IPS-18a (cell line): ENCODE data around the gene SAFB.

ENCODE experiments used
- H3K27ac ChIP-seq: one replicate; pipeline ENCODE4 v1.5.1; 2013; ENCODE audit warnings: low read length
- H3K27me3 ChIP-seq: one replicate; pipeline ENCODE4 v1.6.1; 2013; ENCODE audit warnings: mild to moderate bottlenecking, low read length; ENCODE audit not compliant: control insufficient read depth, insufficient read depth
- H3K36me3 ChIP-seq: one replicate; pipeline ENCODE4 v1.6.1; 2013; ENCODE audit warnings: low read depth, low read length; ENCODE audit not compliant: control insufficient read depth
- H3K4me1 ChIP-seq: one replicate; pipeline ENCODE4 v1.6.1; 2013; ENCODE audit warnings: low read depth, low read length; ENCODE audit not compliant: control insufficient read depth
- H3K4me3 ChIP-seq: one replicate; pipeline ENCODE4 v1.5.1; 2013; ENCODE audit warnings: low read length
- H3K9ac ChIP-seq: one replicate; pipeline ENCODE4 v1.6.1; 2013; ENCODE audit warnings: mild to moderate bottlenecking, low read length, moderate library complexity
- H3K9me3 ChIP-seq: one replicate; pipeline ENCODE4 v1.6.1; 2013; ENCODE audit warnings: low read depth, low read length; ENCODE audit not compliant: control insufficient read depth

Gene SAFB

GRCh38 chr19:5622465-5623396 is at the start of gene SAFB, which contains the start of gene SAFB2:
Gene SAFB, plus strand, starts transcription at chr19:5623083. Its CDS starts 123 bp downstream, at chr19:5623206.
Gene SAFB2, minus strand, starts transcription at chr19:5622776. Its CDS starts 61 bp downstream, at chr19:5622715.
- H3K4me1 ChIP-seq: peaks cover 9% of the 10 kb centered on the region
- H3K9ac ChIP-seq: peak within 1 kb of the TSS; percentile 96
- H3K9me3 ChIP-seq: no peaks in the 10 kb centered on the region
- peak within 1 kb of the TSS; percentile 80 for H3K27ac ChIP-seq
- peaks cover 59% of the 10 kb centered on the region for H3K36me3 ChIP-seq
- H3K27me3 ChIP-seq: no peaks in the 10 kb centered on the region
- peak within 1 kb of the TSS; percentile 93 for H3K4me3 ChIP-seq

- H3K9ac ChIP-seq: no peak overlapping the region
- no peak overlapping the region for H3K27ac ChIP-seq
- H3K4me1 ChIP-seq: peaks cover 11% of the 10 kb centered on the region
- no peak overlapping the region for H3K4me3 ChIP-seq
- H3K36me3 ChIP-seq: no peaks in the 10 kb centered on the region
- no peaks in the 10 kb centered on the region for H3K9me3 ChIP-seq
- H3K27me3 ChIP-seq: no peaks in the 10 kb centered on the region
These were observed 47.3 kb upstream of the SAFB start for GRCh38 chr19:5575590-5575989.

GRCh38 chr19:5578097-5578846 is 44.6 kb upstream of the SAFB start:
- Histone ChIP-seq H3K9me3 (no peaks in the 10 kb centered on the region), H3K27ac (no peak overlapping the region), H3K4me3 (no peak overlapping the region), H3K27me3 (no peaks in the 10 kb centered on the region), H3K36me3 (no peaks in the 10 kb centered on the region), H3K9ac (no peak overlapping the region), H3K4me1 (peaks cover 11% of the 10 kb centered on the region)

- no peak overlapping the region for H3K27ac ChIP-seq
- H3K27me3 ChIP-seq: no peaks in the 10 kb centered on the region
- H3K9me3 ChIP-seq: no peaks in the 10 kb centered on the region
- no peaks in the 10 kb centered on the region for H3K36me3 ChIP-seq
- no peak overlapping the region for H3K9ac ChIP-seq
- no peak overlapping the region for H3K4me3 ChIP-seq
- peaks cover 11% of the 10 kb centered on the region for H3K4me1 ChIP-seq
These were observed 43.6 kb upstream of the SAFB start for GRCh38 chr19:5579286-5579685.

- Histone ChIP-seq H3K27me3 (no peaks in the 10 kb centered on the region), H3K9me3 (no peaks in the 10 kb centered on the region), H3K4me3 (no peak overlapping the region), H3K36me3 (no peaks in the 10 kb centered on the region), H3K27ac (no peak overlapping the region), H3K9ac (no peak overlapping the region), H3K4me1 (peaks cover 11% of the 10 kb centered on the region)
These were observed 43.2 kb upstream of the SAFB start for GRCh38 chr19:5579697-5580096.

GRCh38 chr19:5580161-5580571 is 42.7 kb upstream of the SAFB start:
- no peaks in the 10 kb centered on the region for H3K9me3 ChIP-seq
- H3K4me1 ChIP-seq: peaks cover 14% of the 10 kb centered on the region
- no peak overlapping the region for H3K27ac ChIP-seq
- no peak overlapping the region for H3K9ac ChIP-seq
- H3K27me3 ChIP-seq: no peaks in the 10 kb centered on the region
- no peak overlapping the region for H3K4me3 ChIP-seq
- no peaks in the 10 kb centered on the region for H3K36me3 ChIP-seq

- H3K4me3 ChIP-seq: peak overlapping the region; percentile 29
- H3K27ac ChIP-seq: peak overlapping the region; percentile 33
- peaks cover 18% of the 10 kb centered on the region for H3K36me3 ChIP-seq
These were observed 37.2 kb upstream of the SAFB start for GRCh38 chr19:5585461-5586299.

GRCh38 chr19:5586300-5587070 is 36.4 kb upstream of the SAFB start:
- Histone ChIP-seq H3K27ac (no peak overlapping the region), H3K27me3 (no peaks in the 10 kb centered on the region), H3K36me3 (peaks cover 24% of the 10 kb centered on the region), H3K4me1 (peaks cover 17% of the 10 kb centered on the region), H3K4me3 (peak overlapping the region; percentile 29), H3K9me3 (no peaks in the 10 kb centered on the region), H3K9ac (no peak overlapping the region)

More at GRCh38 chr19:5585461-5586299, 37.2 kb upstream of the SAFB start:
- Histone ChIP-seq H3K9me3 (no peaks in the 10 kb centered on the region), H3K27me3 (no peaks in the 10 kb centered on the region), H3K4me1 (peaks cover 17% of the 10 kb centered on the region), H3K9ac (peak overlapping the region; percentile 26)

- H3K27ac ChIP-seq: no peak overlapping the region
- H3K4me1 ChIP-seq: peaks cover 17% of the 10 kb centered on the region
- H3K27me3 ChIP-seq: no peaks in the 10 kb centered on the region
- H3K9me3 ChIP-seq: no peaks in the 10 kb centered on the region
- no peak overlapping the region for H3K9ac ChIP-seq
- H3K4me3 ChIP-seq: no peak overlapping the region
- peaks cover 30% of the 10 kb centered on the region for H3K36me3 ChIP-seq
These were observed 35.8 kb upstream of the SAFB start for GRCh38 chr19:5587071-5587455.

- Histone ChIP-seq H3K4me3 (no peak overlapping the region), H3K9ac (no peak overlapping the region), H3K36me3 (peaks cover 36% of the 10 kb centered on the region), H3K9me3 (no peaks in the 10 kb centered on the region), H3K27ac (no peak overlapping the region), H3K27me3 (no peaks in the 10 kb centered on the region), H3K4me1 (peaks cover 17% of the 10 kb centered on the region)
These were observed 35.2 kb upstream of the SAFB start for GRCh38 chr19:5587661-5588060.
